ENCODE data around the gene RASSF10. TPM values are rescaled to one million over a fixed set of nuclear protein-coding genes. Genes with fewer than 3 reads are reported as not detected.

RASSF10 gene
- polyA plus RNA-seq, 1 of the 3 experiments (the other 2 are of a cell fraction): not detected

GRCh38 chr11:13038366-13038765 lies 29.2 kb downstream of the RASSF10 start (continued):
- TF ChIP-seq RCOR1 (IDR thresholded peaks at IDR 0.05; ENCODE audit: low read length): no peak
- no peak for TF ChIP-seq ZBTB33 (IDR thresholded peaks at IDR 0.05; ENCODE audit: borderline replicate concordance, low read depth)
- TF ChIP-seq IRF3 (IDR thresholded peaks at IDR 0.05; ENCODE audit: low read depth, low read length): no peak
- TF ChIP-seq FOXM1 (IDR thresholded peaks at IDR 0.05; ENCODE audit: low read depth): no peak
- TF ChIP-seq MEF2A (IDR thresholded peaks at IDR 0.05; ENCODE audit: borderline replicate concordance, low read depth): no peak
- no peak for TF ChIP-seq GABPA (IDR thresholded peaks at IDR 0.05; ENCODE audit: low read depth)

- DNase-seq: no peak
- H3K27me3 ChIP-seq (ENCODE audit: insufficient read depth): peaks cover 21% of the 10 kb centered on the region; the same call in 1 of the 2 replicates
- H2AFZ ChIP-seq (ENCODE audit: low read depth): no peak overlapping the region
- H3K9me2 ChIP-seq: no peaks in the 10 kb centered on the region
- H3K4me1 ChIP-seq (ENCODE audit: control insufficient read depth in 1 of 2, insufficient read depth in 2 of 2, low read depth in 1 of 2, low read length in 1 of 2): peaks cover 0 to 3% of the 10 kb centered on the region in 2 experiments; a peak in 2 of 4 replicates
- ChIA-PET CTCF (no interaction called here), POLR2A (no interaction called here)
- H3K27ac ChIP-seq (ENCODE audit: low read depth in 2 of 2, low read length in 1 of 2): no peak overlapping the region
- no peaks in the 10 kb centered on the region for H4K20me1 ChIP-seq (ENCODE audit: insufficient read depth)
- TF ChIP-seq TCF12 (IDR thresholded peaks at IDR 0.05) (no peak), USF1 (IDR thresholded peaks at IDR 0.05; ENCODE audit: borderline replicate concordance, low read depth) (no peak), USF2 (IDR thresholded peaks at IDR 0.05; ENCODE audit: borderline replicate concordance, low read depth, low read length) (no peak), PBX3 (IDR thresholded peaks at IDR 0.05) (no peak)
- no peaks in the 10 kb centered on the region for H3F3A ChIP-seq (replicated peaks; ENCODE audit: insufficient read depth)
- H3K9ac ChIP-seq: no peak overlapping the region
- no peak overlapping the region for H3K4me3 ChIP-seq (ENCODE audit: low read depth in 2 of 2, low read length in 1 of 2)
- H3K36me3 ChIP-seq (replicated peaks in 1 of 2; ENCODE audit: control insufficient read depth in 1 of 2, insufficient read depth in 2 of 2, low read length in 1 of 2): no peaks in the 10 kb centered on the region
- H3K4me2 ChIP-seq: no peak overlapping the region
- no peaks in the 10 kb centered on the region for H3K9me3 ChIP-seq
- H3K79me2 ChIP-seq (ENCODE audit: insufficient read depth): no peaks in the 10 kb centered on the region
- WGBS (ENCODE audit: low lambda C conversion rate): 78% methylated on average over 5 of the region's 5 CpGs
Observed at GRCh38 chr11:13039126-13039525, 30.0 kb downstream of the RASSF10 start.

Measured in SK-N-SH (cell line).